Measurements from ENCODE around the gene WT1.

DNA sequence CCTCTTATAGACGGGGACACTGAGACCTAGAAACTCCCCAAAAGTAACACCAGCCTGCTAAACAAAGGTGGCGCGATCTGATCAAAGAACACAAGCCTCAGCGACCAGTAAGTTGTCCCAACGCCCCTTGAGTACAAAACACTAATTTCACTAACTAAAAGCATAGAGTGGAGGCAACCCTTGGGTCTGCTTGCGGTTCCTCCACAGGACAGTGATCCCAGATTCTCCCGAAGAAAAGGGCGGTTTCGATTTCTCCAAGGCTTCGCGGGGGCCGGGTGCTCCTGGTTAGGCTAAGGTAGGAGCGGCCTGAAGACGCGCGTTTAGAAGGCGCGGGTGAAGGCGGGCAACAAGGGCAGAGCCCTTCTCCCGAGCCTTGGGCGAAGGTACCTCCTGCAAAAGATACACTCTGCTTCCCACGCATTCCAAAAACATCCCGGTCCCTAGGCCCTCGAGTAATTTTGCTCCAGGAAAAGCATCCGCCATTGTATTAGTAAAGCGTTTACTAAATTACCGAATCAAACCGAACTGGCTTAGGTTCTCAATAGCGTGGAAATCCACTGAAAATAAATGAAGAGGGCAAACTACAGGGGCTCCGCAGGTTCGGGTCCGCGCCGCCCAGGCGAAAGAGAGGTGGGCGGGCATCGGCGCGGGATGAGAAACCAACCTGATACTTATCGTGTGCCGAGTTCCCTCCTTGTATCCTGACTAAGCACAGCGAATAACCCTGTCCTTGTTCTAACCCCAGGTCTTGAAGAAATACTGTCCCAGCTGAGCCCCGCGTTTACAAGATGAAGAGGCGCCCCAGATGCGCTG lies 2.0 kb downstream of the WT1 start:
- TF ChIP-seq, protein P1, sequence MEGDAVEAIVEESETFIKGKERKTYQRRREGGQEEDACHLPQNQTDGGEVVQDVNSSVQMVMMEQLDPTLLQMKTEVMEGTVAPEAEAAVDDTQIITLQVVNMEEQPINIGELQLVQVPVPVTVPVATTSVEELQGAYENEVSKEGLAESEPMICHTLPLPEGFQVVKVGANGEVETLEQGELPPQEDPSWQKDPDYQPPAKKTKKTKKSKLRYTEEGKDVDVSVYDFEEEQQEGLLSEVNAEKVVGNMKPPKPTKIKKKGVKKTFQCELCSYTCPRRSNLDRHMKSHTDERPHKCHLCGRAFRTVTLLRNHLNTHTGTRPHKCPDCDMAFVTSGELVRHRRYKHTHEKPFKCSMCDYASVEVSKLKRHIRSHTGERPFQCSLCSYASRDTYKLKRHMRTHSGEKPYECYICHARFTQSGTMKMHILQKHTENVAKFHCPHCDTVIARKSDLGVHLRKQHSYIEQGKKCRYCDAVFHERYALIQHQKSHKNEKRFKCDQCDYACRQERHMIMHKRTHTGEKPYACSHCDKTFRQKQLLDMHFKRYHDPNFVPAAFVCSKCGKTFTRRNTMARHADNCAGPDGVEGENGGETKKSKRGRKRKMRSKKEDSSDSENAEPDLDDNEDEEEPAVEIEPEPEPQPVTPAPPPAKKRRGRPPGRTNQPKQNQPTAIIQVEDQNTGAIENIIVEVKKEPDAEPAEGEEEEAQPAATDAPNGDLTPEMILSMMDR (IDR thresholded peaks at IDR 0.05): no peak
- TF ChIP-seq POLR2A (IDR thresholded peaks at IDR 0.05): no peak
